Neural cell (in vitro differentiated cells): ENCODE results near the gene DNAJC13. TPM values are rescaled to one million over a fixed set of nuclear protein-coding genes. Genes with fewer than 3 reads are reported as not detected.

Experiments used
- H2AFZ ChIP-seq: fragments of 200-600, 300-800 bp; sonication (generic), shearing (Covaris generic); 2 replicates; pipeline ENCODE4 v1.6.0; 2014; ENCODE audit warnings: low read depth, mild to moderate bottlenecking, antibody characterized with exemption, low read length, moderate library complexity
- H3F3A ChIP-seq: fragments of 200-600 bp; shearing (Covaris generic); 2 replicates; pipeline ENCODE4 v1.6.1; 2016; ENCODE audit warnings: mild to moderate bottlenecking, moderate library complexity, mixed read lengths, antibody characterized with exemption, low read length; ENCODE audit not compliant: insufficient read depth, poor library complexity, severe bottlenecking
- H3K27ac ChIP-seq: fragments of 200-600, 300-800 bp; sonication (generic), shearing (Covaris generic); 2 replicates; pipeline ENCODE4 v1.5.1; 2014; ENCODE audit warnings: mild to moderate bottlenecking, low read length, moderate library complexity
- H3K27me3 ChIP-seq: fragments of 300-800, 200-600 bp; sonication (generic), shearing (Covaris generic); 2 replicates; pipeline ENCODE4 v1.6.0; 2014; ENCODE audit warnings: mild to moderate bottlenecking, low read depth, low read length, moderate library complexity; ENCODE audit not compliant: insufficient read depth
- H3K36me3 ChIP-seq: fragments of 300-800, 200-600 bp; sonication (generic), shearing (Covaris generic); 2 replicates; pipeline ENCODE4 v1.5.1; 2014; ENCODE audit warnings: mild to moderate bottlenecking, antibody characterized with exemption, low read length, moderate library complexity; ENCODE audit not compliant: insufficient read depth
- H3K4me2 ChIP-seq: fragments of 300-800, 200-600 bp; sonication (generic), shearing (Covaris generic); 2 replicates; pipeline ENCODE4 v1.6.0; 2014; ENCODE audit warnings: mild to moderate bottlenecking, low read length
- H3K4me3 ChIP-seq: fragments of 300-800, 200-600 bp; sonication (generic), shearing (Covaris generic); 2 replicates; pipeline ENCODE4 v1.5.1; 2014; ENCODE audit warnings: mild to moderate bottlenecking, low read length, moderate library complexity
- H3K79me2 ChIP-seq: fragments of 200-600 bp; shearing (Covaris generic); replicated peaks from 2 replicates; pipeline ENCODE4 v1.6.0; 2014; ENCODE audit warnings: mild to moderate bottlenecking, low read length, moderate library complexity; ENCODE audit not compliant: insufficient read depth
- H3K9ac ChIP-seq: fragments of 300-800, 200-600 bp; sonication (generic), shearing (Covaris generic); 2 replicates; pipeline ENCODE4 v1.6.1; 2016; ENCODE audit warnings: mild to moderate bottlenecking, low read length, mixed read lengths
- H3K9me2 ChIP-seq: fragments of 200-600 bp; shearing (Covaris generic); 2 replicates; pipeline ENCODE4 v1.6.1; 2016; ENCODE audit warnings: mild to moderate bottlenecking, low read length, mixed read lengths; ENCODE audit not compliant: insufficient read depth
- H3K9me3 ChIP-seq: fragments of 200-600, 300-800 bp; sonication (generic), shearing (Covaris generic); 2 replicates; pipeline ENCODE4 v1.6.1; 2016; ENCODE audit warnings: mild to moderate bottlenecking, mixed run types, low read length, moderate library complexity, mixed read lengths
- H4K20me1 ChIP-seq: fragments of 200-600 bp; shearing (Covaris generic); 2 replicates; pipeline ENCODE4 v1.6.1; 2016; ENCODE audit warnings: mild to moderate bottlenecking, mixed run types; ENCODE audit not compliant: insufficient read depth
- CTCF ChIP-seq: fragments of 450-650 bp; IDR thresholded peaks from 2 replicates; pipeline ENCODE4 v1.5.1; 2014; ENCODE audit warnings: antibody characterized with exemption, mild to moderate bottlenecking, moderate library complexity; ENCODE audit not compliant: poor library complexity, severe bottlenecking
- EP300 ChIP-seq: fragments of 450-650 bp; conservative IDR thresholded peaks from 2 replicates; pipeline ENCODE4 v1.6.1; 2014; ENCODE audit warnings: antibody characterized with exemption, mild to moderate bottlenecking, moderate library complexity; ENCODE audit not compliant: poor library complexity, severe bottlenecking
- EZH2 ChIP-seq: fragments of 200-600, 300-800 bp; shearing (Covaris generic), sonication (generic); IDR thresholded peaks from 2 replicates; pipeline ENCODE4 v1.6.1; 2014; ENCODE audit warnings: antibody characterized with exemption, low read length, borderline replicate concordance, mild to moderate bottlenecking; ENCODE audit not compliant: insufficient read depth, poor library complexity, severe bottlenecking
- MXI1 ChIP-seq: fragments of 450-650 bp; conservative IDR thresholded peaks from 2 replicates; pipeline ENCODE4 v1.6.1; 2014; ENCODE audit warnings: antibody characterized with exemption, mild to moderate bottlenecking; ENCODE audit not compliant: poor library complexity, severe bottlenecking
- POLR2AphosphoS5 ChIP-seq: IDR thresholded peaks from 2 replicates; pipeline ENCODE4 v1.6.1; 2012
- RAD21 ChIP-seq: fragments of 450-650 bp; conservative IDR thresholded peaks from 2 replicates; pipeline ENCODE4 v1.6.1; 2014; ENCODE audit warnings: antibody characterized with exemption, mild to moderate bottlenecking, moderate library complexity
- REST ChIP-seq: IDR thresholded peaks from 2 replicates; pipeline ENCODE4 v1.6.1; 2012; ENCODE audit warnings: borderline replicate concordance
- SMC3 ChIP-seq: fragments of 450-650 bp; conservative IDR thresholded peaks from 2 replicates; pipeline ENCODE4 v1.6.1; 2014; ENCODE audit warnings: antibody characterized with exemption, mild to moderate bottlenecking, moderate library complexity; ENCODE audit not compliant: poor library complexity
- TAF1 ChIP-seq: IDR thresholded peaks from 2 replicates; pipeline ENCODE4 v1.6.1; 2012; ENCODE audit warnings: low read depth
- polyA plus RNA-seq: library from polyadenylated mRNA; depleted of rRNA; stranded (reverse); fragments of >200 nt; gene quantifications from 2 replicates; pipeline ENCODE4 v1.2.3, GENCODE V29; 2014

DNAJC13 gene
- polyA plus RNA-seq, 1 donor from 2014 or later: 38.4 TPM

- H3F3A ChIP-seq: no peaks in the 10 kb centered on the region
- no peak overlapping the region for H2AFZ ChIP-seq
- no peaks in the 10 kb centered on the region for H3K9me2 ChIP-seq
- H3K79me2 ChIP-seq: no peaks in the 10 kb centered on the region
- no peak overlapping the region for H3K27ac ChIP-seq
- H3K36me3 ChIP-seq: no peaks in the 10 kb centered on the region
- H3K4me2 ChIP-seq: no peak overlapping the region
- no peak overlapping the region for H3K9ac ChIP-seq
- H3K9me3 ChIP-seq: no peaks in the 10 kb centered on the region
- no peak for TF ChIP-seq SMC3
- no peak for TF ChIP-seq REST
- no peak for TF ChIP-seq TAF1
- TF ChIP-seq EP300: no peak
- no peak for TF ChIP-seq POLR2AphosphoS5
- TF ChIP-seq MXI1: no peak
- TF ChIP-seq RAD21: no peak
- TF ChIP-seq CTCF: no peak
- no peak for TF ChIP-seq EZH2
- H3K27me3 ChIP-seq: no peaks in the 10 kb centered on the region
- no peaks in the 10 kb centered on the region for H4K20me1 ChIP-seq
- H3K4me3 ChIP-seq: no peak overlapping the region
Measured at GRCh38 chr3:132444383-132444782, 27.1 kb downstream of the DNAJC13 start.

- TF ChIP-seq CTCF: no peak
- TF ChIP-seq TAF1: no peak
- TF ChIP-seq EP300: no peak
- H3K4me3 ChIP-seq: no peak overlapping the region
- H3K27me3 ChIP-seq: no peaks in the 10 kb centered on the region
- H3K9me2 ChIP-seq: no peaks in the 10 kb centered on the region
- no peak overlapping the region for H2AFZ ChIP-seq
- H4K20me1 ChIP-seq: no peaks in the 10 kb centered on the region
- H3K79me2 ChIP-seq: no peaks in the 10 kb centered on the region
- no peaks in the 10 kb centered on the region for H3F3A ChIP-seq
- H3K36me3 ChIP-seq: no peaks in the 10 kb centered on the region
- H3K9ac ChIP-seq: no peak overlapping the region
- no peak overlapping the region for H3K4me2 ChIP-seq
- no peaks in the 10 kb centered on the region for H3K9me3 ChIP-seq
- no peak overlapping the region for H3K27ac ChIP-seq
Measured at GRCh38 chr3:132445817-132446216, 28.5 kb downstream of the DNAJC13 start.
